Measurements from ENCODE around the gene S100A10. TPM values are rescaled to one million over a fixed set of nuclear protein-coding genes. Genes with fewer than 3 reads are reported as not detected.

Gene S100A10
- total RNA-seq, 1 experiment from 2014 or later = 160 TPM

DNA sequence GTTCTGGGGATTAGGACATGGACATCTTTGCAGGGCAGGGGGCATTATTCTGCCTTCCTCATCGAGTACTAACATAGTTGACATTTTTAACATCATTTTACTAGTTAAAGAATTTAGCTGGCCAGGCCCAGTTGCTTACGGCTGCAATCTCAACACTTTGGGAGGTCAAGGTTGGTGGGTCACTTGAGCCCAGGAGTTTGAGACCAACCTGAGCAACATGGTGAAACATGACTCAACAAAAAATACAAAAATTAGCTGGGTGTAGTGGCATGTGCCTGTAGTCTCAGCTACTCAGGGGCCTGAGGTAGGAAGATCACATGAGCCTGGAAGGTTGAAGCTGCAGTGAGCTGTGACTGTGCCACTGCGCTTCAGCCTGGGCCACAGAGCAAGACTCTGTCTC is 54.5 kb downstream of the S100A10 start:
- no peak overlapping the region for H2BK20ac ChIP-seq (ENCODE audit: low read depth, low read length, poor library complexity, severe bottlenecking)
- Mint-ChIP-seq H3K27ac (no peak overlapping the region), H3K27me3 (ENCODE audit: low read depth) (no peaks in the 10 kb centered on the region; the same call in 1 of the 2 replicates), H3K4me1 (peaks cover 9 to 14% of the 10 kb centered on the region in 2 experiments), H3K36me3 (ENCODE audit: insufficient read depth in 1 of 3, low read depth in 3 of 3) (no peaks in the 10 kb centered on the region), H3K4me3 (no peak overlapping the region), H3K9me3 (no peaks in the 10 kb centered on the region)
- no peak overlapping the region for H2BK5ac ChIP-seq (ENCODE audit: insufficient read length, low read length)
- no peaks in the 10 kb centered on the region for H3K4me1 ChIP-seq (ENCODE audit: insufficient read depth, low read length)
- DNase-seq = no peak
- H3K23ac ChIP-seq (ENCODE audit: insufficient read length, low read depth, low read length) = no peak overlapping the region
- H3T11ph ChIP-seq (ENCODE audit: low read length) = no peak overlapping the region
- no peak for TF ChIP-seq CTCF (conservative IDR thresholded peaks at IDR 0.05)
- H3K56ac ChIP-seq (ENCODE audit: insufficient read length, low read depth, low read length) = no peak overlapping the region
- H2BK12ac ChIP-seq (ENCODE audit: insufficient read length, low read depth, low read length) = no peak overlapping the region
- no peak overlapping the region for H2BK15ac ChIP-seq (ENCODE audit: low read depth, low read length)
- no peaks in the 10 kb centered on the region for H3K79me2 ChIP-seq (ENCODE audit: insufficient read depth, low read length)
- H3K27me3 ChIP-seq (ENCODE audit: insufficient read depth, low read length) = no peaks in the 10 kb centered on the region
- H3K9ac ChIP-seq (ENCODE audit: extremely low read depth, insufficient read length, low read length) = no peak overlapping the region
- no CpG with 5 or more reads among the region's 3 CpGs for WGBS (ENCODE audit: extremely low coverage, insufficient read length, low lambda C conversion rate)
- no peak overlapping the region for H2AFZ ChIP-seq (ENCODE audit: low read length)
- no peaks in the 10 kb centered on the region for H4K20me1 ChIP-seq (ENCODE audit: control insufficient read depth, insufficient read depth, insufficient read length)
- no peaks in the 10 kb centered on the region for H3K9me3 ChIP-seq (ENCODE audit: control insufficient read depth, low read depth, low read length)
- no peak overlapping the region for H3K4me2 ChIP-seq (ENCODE audit: insufficient read depth, insufficient read length, low read length)
- H3K79me1 ChIP-seq (ENCODE audit: insufficient read depth, low read depth, low read length, poor library complexity, severe bottlenecking) = no peaks in the 10 kb centered on the region
- H3K18ac ChIP-seq (ENCODE audit: insufficient read length, low read depth, low read length) = no peak overlapping the region
- H2BK120ac ChIP-seq (ENCODE audit: low read depth, low read length, poor library complexity, severe bottlenecking) = no peak overlapping the region
- H4K91ac ChIP-seq (ENCODE audit: insufficient read length, low read depth, low read length) = no peak overlapping the region
- H3K23me2 ChIP-seq (ENCODE audit: insufficient read length, low read depth, low read length, poor library complexity, severe bottlenecking) = no peaks in the 10 kb centered on the region
- no peak overlapping the region for H4K8ac ChIP-seq (replicated peaks; ENCODE audit: insufficient read length, low read depth, low read length)
- H3K27ac ChIP-seq (ENCODE audit: insufficient read length, low read depth, low read length) = no peak overlapping the region
- no peak overlapping the region for H3K14ac ChIP-seq (ENCODE audit: insufficient read depth, low read length)
- H2AK5ac ChIP-seq (ENCODE audit: insufficient read length, low read length) = no peak overlapping the region
- H4K5ac ChIP-seq (ENCODE audit: insufficient read length, low read depth, low read length) = no peak overlapping the region
- H3K4ac ChIP-seq (ENCODE audit: low read depth, low read length) = no peak overlapping the region

Data from H9 (cell line).